GM18858 (cell line): ENCODE results near the gene CLEC16A.
"Not testable (repeated sequence)": the region's sequence is repeated elsewhere in the genome, so short reads cannot be mapped to it uniquely, and the experiment has no call there.

Experiments used
- ATAC-seq: cut with Tn5 transposase; IDR thresholded peaks from one replicate; pipeline ENCODE4 v1.9.1; 2021; ENCODE audit not compliant: unreplicated experiment

Gene CLEC16A

DNA sequence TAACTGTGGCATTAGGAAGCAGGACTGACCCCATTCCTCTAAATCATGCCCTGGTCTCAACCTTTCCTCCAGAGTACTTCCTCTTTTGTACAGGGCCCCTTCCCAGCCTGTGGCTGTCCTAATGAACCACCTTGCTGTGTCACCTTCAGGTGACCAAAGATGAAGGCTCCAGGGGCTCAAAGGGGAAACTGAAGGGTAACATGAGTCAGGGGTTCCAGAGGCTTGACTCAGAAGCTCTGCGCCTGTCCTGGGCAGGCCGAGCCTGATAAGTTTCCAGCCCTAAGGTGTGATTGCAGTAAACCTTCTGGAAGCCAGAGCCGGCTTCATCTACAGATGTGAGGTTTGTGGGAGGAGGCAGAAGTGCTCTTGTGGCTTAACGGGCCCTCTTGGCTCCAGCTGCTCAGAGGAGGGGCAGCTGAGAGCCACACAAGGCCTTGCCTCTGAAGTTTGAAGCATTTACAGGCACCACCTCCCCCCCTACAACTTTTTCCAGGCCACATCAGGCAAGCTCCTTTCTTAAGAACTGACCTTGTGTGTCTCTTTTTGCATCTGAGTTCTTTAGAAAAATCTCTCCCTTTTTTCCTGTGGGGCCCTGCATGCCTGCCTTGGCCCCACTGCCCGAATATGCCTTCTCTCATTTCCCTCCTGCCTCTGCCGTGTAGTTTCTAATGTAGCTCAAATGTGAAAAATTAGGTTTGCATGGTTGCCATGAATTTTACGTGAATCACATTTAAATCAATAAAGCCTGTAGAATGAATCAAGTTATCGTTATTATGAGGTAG is 149.9 kb downstream of the CLEC16A start:
- peak; percentile 66 for ATAC-seq

DNA sequence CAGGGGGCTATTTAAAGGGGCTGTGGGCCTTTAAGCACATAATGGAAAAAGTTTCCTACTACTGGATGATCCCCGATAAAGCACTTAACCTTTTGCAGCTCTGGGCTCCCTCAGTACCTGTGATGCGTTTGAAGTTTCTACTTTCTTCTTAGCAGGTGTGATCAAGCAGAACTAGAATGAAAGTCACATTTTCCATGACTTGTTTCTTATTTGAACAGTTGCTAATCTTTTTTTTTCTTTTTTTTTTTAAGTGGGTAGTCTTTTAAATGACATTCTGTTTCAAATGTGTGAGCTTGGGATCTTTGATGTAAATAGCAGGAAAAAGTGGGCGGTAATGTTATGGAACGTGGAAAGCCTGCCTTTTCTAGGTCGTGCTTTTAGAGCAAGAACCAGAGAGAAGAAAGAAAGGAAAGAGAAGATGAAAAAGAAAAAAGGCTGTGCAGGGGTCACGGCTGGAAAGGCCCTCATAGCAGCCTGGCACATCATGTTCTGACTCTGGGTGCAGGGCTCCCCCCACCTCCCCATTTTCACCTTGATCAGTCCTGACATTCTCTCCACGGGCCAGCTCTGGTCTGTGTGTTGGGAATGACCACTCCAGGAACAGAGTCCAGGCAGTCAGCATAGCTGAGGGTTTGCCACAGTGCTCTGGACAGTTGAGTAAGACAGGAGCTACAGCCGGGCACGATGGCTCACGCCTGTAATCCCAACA is 150.6 kb downstream of the CLEC16A start:
- ATAC-seq = no peak

DNA sequence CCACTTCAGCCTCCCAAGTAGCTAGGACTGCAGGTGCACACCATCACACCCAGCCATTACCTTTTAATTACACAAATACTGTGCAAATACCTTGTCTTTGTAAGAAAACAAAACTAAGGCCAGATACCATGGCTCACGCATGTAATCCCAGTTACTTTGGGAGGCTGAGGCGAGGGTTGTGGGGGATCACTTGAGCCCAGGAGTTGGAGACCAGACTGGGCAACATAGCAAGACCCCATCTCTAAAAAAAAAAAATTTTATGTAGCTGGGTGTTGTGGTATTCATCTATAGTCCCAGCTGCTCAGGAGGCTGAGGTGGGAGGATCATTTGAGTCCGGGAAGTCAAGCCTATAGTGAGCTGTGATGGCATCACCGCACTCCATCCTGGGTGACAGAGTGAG is 151.6 kb downstream of the CLEC16A start:
- ATAC-seq = no peak

DNA sequence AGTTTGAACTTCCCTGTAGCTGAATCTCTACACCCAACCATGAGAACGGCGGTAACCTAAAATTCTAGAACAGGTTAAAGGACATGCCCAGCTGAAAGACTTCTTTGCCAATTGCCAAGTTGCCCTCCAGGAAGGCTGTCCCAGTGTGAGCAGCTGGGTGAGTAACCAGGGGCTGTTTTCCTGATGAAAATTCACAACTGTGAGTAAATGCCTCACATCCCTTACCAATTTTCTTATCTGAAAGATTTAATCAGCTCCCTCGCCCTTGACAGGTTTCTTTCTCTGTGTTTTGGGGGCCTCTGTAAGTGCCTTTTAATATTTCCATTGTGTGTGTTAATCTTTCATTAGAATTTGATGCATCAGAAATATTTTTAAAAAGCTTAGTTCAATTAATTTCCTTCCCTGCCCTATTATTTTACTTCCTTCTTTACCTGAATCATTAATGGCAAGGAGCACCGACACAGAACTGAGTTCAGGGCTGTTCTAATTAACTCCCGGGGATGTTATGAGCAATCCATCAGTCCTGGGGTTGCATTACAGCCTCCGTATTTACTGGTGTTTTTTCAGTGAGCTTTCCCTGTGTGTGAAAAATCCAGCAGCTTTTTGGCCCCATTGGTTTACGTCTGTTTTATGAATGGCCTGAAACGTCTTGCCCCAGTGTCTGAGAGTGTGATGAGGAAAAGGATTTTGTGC is 152.9 kb downstream of the CLEC16A start:
- ATAC-seq = no peak

DNA sequence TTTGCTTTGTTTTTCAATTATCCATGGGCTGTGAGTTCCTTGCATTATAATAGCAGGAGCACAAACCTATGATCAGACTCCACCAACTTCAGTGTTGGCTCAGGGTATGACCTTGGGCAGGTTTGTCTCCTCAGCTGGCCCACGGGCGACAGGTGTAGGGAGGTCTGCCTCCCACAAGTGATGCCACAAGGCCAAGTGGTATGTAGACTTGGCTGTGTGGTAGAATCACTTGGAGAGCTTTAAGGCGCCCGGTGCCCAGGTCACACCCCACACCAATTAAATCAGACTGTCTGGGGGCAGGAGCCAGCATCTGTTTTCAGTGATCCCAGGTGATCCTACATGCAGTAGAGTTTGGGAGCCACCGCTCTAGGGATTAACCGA is 153.4 kb downstream of the CLEC16A start:
- no peak for ATAC-seq

DNA sequence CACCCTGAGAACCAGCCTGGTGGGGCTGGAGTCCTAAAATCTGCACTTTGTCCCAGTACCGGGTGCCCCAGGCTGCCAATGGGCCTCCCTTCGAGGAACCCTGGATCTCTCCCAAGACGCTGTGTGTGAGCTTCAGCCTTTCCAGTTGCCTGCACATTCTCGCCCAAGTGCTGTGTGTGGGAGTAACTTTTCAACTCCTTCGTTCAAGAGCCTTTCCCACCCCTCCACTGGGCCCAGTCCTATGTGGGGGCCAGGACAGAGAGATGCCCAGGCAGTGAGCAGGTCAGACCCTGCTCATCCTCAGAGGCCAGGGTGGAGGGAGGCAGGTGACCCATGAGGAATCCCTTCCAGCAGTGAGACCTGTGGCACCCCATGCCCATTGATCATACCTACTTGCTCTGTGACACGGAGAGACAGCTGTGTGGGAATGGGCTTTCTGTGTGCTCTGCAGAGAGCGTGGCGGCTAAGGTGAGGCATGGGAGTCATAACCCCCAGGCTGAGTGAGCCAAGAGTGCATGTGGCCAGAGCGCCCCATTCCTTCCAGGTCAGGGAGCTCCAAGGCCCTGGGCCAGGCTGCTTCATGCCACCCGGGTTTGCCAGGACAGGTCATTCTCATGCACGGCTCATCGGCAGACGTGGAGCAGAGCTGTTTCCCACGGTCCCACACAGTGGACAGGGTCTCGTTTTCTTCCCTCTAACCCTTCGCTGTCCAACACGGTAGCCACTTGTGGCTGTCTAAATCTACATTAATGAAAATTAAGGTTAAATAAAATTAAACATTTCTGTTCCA is 154.4 kb downstream of the CLEC16A start:
- no peak for ATAC-seq

DNA sequence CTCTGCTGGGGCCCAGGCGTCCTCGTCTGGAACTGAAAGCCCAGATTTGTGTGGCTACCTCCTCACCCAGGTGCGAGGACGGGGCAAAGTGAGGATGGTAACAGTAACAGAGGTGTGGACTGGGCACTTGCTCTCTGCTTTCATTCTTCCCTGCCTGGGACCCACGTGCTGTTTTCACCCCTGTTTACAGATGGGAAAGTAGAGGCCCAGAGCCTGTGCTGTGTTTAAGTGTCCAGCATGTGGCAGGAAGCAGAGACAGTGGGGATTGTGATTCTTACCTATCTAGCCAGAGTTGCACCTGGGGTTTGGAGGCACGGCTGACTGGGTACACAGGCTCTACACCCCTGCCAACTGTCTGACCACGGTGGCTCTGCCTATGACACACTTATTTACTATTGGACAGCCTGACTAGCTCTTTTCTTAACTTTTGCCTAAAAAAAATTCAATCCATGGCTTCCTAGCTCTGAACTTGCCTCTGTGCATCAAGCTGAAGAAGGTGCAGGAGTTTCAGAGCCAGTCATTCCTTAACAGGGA is 155.4 kb downstream of the CLEC16A start:
- no peak for ATAC-seq

DNA sequence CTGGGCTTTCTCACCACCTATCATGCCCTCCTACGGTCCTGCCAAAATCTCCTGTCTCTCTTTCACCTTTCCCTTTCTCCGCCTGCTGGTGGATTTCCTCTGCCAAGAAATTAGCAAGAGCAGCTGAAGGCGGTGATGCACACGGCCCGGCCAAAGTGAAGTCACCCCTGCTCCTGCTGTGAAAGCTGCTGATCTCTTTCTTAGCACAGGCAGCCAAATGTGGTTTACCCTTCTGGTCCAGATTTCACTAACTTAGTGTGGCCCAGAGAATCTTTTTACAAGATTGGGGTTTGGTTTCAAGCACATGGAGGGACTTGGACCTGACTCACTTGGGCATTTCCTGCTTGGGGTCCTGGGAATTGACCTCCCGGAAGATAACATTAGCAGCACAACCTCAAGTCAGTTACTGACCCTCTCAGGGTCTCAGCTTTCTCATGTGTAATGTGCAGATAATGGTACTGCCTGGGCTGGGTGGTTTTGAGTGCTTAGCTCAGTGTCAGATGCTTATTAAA is 155.9 kb downstream of the CLEC16A start:
- no peak for ATAC-seq

DNA sequence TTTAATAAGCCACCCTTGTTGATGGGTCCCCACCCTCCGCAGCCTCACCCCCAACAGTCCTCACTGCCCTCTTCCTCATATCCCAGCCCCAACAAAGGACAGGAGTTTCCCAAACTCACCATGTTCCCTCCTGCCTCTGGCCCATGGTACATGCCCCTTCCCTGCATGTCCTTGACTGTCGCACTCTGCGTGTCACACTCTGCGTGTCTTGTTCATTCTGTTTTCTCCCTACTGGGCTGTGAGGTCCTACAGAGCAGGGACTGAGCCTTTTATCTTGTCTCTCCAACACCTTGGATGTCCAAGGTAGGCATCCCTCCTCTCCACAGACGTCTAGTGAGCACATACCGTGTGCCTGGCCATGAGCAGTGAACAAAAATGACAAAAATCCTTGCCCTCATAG is 156.9 kb downstream of the CLEC16A start:
- no peak for ATAC-seq

DNA sequence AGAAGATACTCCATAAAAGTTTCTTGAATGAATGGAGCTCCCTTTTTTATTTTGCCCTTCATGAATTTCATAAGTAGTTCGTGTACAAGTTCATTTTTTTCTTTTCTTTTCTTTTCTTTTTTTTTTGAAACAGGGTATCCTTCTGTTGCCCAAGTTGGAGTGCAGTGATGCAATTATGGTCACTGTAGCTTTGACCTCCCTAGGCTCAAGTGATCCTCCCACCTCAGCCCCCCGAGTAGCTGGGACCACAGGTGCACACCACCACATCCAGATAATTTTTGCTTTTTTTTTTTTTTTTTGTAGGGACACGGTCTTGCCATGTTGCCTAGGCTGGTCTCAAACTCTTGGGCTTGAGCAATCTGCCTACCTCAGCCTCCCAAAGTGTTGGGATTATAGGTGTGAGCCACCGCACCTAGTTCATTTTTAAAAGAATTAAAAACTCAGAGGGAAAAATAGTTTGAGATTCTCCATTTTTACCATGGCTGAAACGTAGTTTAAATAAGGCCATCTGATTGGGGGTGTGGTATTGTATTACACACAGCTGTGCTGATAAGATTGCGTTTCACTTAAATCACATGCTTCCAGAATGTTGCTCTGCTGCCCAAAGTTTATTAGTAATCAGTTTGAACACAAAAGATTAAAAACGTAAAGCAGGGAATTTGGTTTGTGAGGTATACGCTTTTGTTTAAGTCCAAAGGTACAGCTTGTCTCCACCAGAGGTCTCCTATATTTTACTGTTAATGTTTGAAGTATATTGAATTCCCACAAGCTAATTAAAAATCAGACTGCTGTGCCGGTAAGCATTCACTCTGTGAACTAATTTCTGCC is 157.5 kb downstream of the CLEC16A start:
- no peak for ATAC-seq

DNA sequence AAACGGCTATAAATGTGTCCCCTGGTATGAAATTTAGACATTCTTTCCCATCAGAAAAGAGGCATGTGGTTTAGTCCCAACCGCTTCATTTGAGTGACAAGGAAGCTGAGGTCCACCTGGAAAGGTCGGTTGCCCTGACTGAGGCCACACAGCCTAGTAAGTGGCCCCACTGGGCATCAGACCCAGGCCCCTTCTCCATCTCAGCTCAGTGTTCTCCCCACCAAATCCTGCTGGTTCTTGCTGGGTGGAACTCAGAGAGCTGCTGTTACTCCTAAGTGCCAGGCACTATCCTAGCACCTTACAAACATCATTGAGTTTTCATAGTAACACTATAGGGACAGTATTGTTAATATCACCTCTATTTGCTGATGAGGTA is 158.1 kb downstream of the CLEC16A start:
- ATAC-seq = no peak

DNA sequence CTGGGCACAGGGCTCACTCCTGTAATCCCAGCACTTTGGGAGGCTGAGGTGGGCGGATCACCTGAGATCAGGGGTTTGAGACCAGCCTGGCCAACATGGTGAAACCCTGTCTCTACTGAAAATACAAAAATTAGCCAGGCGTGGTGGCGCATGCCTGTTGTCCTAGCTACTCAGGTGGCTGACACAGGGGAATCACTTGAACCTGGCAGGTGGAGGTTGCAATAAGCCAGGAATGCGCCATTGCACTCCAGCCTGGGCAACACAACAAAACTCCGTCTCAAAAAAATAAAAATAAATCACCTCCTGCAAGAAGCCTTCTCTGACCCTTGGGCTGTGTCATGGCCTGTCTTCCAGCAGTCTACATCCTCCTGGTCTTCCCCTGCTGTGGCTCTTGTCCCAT is 158.9 kb downstream of the CLEC16A start:
- ATAC-seq = not testable (repeated sequence)

DNA sequence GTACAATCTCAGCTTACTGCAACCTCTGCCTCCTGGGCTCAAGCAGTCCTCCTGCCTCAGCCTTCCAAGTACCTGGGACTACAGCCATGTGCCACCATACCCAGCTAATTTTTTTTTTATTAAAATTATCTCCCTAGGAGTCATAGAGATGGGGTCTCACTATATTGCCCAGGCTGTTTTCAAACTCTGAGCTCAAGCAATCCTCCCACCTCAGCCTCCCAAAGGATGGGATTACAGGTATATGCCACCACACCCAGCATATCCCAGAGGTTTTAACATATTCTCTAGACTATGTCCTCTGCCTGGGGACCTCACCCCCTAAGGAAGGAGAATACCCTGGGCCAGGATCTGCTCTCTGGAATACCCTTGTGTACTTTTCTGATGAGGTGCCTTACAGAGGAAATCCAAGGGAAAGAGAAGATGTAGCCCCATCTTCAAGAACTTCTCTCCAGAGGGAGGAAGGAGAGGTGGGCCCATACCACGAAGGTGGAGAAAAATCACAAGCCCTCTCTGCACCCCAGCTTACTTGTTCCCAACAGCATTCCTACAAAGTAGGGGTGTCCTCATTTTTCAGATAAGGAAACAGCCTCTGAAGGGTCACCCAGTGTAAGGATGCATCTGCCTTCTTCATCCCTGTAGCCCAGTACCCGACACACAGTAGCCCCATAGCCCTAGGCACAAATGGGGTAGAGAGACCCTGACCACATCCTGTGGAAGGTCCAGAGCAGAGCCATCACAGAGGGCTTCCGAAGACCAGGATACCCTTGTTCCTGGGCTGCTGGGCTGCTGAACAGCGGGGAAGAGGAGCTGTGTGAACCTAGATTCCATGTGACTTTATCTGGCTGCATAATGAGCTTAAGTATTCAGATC is 160.0 kb downstream of the CLEC16A start:
- ATAC-seq = no peak

DNA sequence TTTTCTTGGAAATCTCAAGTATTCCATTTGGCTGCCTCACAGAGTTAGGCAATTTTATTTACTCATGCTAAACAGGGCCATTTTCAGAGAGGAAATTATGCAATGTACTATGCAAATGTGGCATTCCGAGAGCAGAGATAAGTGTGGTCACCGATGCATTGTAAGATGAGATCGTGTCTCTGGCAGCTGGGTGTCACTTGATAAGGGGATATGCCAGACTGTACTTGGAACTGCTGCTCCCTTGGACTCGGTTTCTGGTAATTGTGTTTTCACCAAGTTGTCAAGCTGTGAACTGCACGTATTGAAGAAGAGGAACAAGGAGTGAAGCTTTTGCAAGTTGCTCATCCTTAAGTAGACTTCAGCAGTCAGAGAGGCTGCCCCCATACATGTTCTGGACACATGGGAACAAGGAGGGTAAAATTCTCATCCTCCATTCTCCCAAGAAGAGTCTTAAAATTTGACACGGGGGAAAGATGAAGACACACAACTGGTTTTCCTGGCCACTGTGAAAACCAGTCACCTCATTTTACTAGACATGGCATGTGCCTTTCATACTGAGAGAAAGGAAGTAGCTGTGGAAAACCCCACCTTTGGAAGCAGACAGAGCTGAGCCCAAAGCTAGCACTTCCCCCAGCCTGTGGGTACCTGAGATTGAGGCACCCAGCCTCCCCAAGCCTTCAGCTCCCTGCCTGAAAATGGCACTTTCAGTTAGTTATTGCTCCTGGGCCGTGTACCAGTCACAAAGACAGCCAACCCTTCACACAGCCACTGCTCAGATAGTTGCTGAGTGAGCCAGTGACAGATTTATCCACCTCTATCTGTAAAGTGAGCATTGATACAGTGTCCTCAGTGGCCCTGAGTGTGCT is 160.9 kb downstream of the CLEC16A start:
- ATAC-seq = peak; percentile 59

DNA sequence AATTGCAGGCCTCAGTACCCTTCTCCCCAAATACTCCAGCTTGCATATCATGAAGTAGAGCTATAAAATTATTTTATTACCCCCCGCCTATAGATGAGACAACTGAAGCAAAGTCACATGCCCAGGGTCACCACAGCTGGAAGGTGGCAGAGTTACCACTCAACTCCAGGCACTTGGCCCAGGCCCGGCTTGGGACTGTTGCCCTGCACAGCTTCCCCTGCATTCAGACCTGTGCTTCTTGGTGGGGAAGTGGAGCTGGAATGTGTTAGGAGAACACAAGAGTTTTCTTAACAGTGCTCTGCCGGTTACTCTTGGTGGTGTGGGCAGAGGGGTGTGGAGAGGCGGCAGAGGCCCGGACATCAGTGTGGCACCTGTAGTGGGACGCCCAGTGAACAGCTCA is 162.4 kb downstream of the CLEC16A start:
- ATAC-seq = no peak

DNA sequence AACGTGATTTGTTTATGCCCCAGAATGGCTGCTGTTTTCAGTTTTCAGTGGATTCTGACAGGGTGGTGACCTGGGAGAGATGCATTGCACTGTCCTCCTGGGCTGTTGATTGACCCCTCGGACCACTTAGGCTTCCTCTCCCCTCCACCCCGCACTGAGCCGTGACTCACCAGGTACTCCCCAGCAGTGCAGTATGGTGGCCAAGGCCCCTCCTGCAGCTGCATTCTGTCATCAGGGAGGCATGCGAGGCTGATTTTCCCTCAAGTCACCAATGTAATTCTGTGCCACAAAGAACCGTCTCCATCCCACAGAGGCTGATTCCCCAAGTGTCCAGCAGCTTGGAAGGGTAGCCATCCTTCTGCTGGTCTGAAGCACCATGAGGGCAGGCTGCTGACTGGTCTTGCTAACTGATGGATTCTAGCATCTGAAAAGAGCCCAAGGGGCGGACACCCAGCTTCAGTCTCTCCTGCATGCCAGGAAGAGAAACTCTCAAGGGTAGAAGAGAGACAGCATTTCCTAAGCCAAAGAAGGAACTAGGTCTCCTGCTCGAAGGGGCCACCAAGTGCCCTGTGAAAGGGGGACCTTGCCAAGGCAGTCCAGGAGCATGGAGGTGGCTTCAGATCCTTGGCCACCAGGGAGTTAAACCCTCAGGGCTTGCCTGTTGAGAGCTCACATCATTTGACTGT is 163.6 kb downstream of the CLEC16A start:
- ATAC-seq = no peak

DNA sequence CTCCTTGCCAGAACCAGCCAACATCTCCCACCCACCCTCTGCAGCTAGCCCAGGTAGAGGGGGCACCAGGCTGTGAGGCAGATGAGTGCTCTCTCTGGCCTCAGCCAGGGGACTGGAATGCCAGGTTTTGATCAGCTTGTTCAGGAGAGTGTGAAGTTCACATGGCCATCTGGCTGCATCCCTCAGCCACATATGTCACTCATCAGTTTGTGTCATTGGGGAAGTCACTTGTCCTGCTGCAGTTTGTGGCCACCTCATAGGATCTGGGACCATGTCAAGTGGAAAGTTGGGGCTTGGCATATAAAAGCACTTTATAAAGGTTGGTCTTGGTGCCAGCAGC is 164.1 kb downstream of the CLEC16A start:
- ATAC-seq = no peak

DNA sequence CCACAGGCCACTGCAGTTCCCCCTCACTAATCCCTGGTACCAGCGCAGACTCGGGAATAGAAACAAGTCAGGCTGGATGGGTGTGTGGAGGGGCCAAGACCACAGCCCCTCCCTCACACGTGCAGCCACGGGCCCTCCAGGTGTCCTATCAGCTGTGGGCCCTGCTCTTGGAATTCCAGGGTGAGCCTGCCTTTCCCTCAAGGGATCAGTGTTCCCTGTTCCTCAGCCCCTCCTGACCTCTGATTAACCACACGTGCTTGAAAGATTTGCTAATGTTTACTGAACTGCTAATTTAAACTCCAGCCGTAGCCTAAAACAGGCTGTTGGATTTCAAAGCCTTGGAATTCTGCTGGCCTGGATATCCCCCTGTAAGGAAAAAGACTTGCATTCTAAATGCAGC is 165.2 kb downstream of the CLEC16A start:
- no peak for ATAC-seq
